Measurements from ENCODE around the gene LPAR3.

Gene LPAR3

GRCh38 chr1:84855168-84855567 is 37.8 kb downstream of the LPAR3 start:
- in situ Hi-C loops (cut with MboI; ENCODE audit: low sequenced_read_pairs, unreplicated experiment), result no loop called here
- no peak for DNase-seq (ENCODE audit: low spot score)
- TF ChIP-seq CTCF (IDR thresholded peaks at IDR 0.05; ENCODE audit: borderline replicate concordance, control extremely low read depth, extremely low read depth, insufficient read depth, missing control alignments), result no peak

- DNase-seq (ENCODE audit: low spot score), result peak; percentile 56
- in situ Hi-C loops (cut with MboI; ENCODE audit: low sequenced_read_pairs, unreplicated experiment), result no loop called here
Observed at GRCh38 chr1:84853741-84854721, 39.0 kb downstream of the LPAR3 start.

GRCh38 chr1:84851839-84852238 is 41.2 kb downstream of the LPAR3 start:
- no peak for TF ChIP-seq CTCF (IDR thresholded peaks at IDR 0.05; ENCODE audit: borderline replicate concordance, control extremely low read depth, extremely low read depth, insufficient read depth, missing control alignments)
- in situ Hi-C loops (cut with MboI; ENCODE audit: low sequenced_read_pairs, unreplicated experiment), result no loop called here
- DNase-seq (ENCODE audit: low spot score), result no peak

More at GRCh38 chr1:84853741-84854721, 39.0 kb downstream of the LPAR3 start:
- no peak for TF ChIP-seq CTCF (IDR thresholded peaks at IDR 0.05; ENCODE audit: borderline replicate concordance, control extremely low read depth, extremely low read depth, insufficient read depth, missing control alignments)

- in situ Hi-C loops (cut with MboI; ENCODE audit: low sequenced_read_pairs, unreplicated experiment), result no loop called here
- no peak for TF ChIP-seq CTCF (IDR thresholded peaks at IDR 0.05; ENCODE audit: borderline replicate concordance, control extremely low read depth, extremely low read depth, insufficient read depth, missing control alignments)
- DNase-seq (ENCODE audit: low spot score), result no peak
Observed at GRCh38 chr1:84849357-84849975, 43.5 kb downstream of the LPAR3 start.

GRCh38 chr1:84847253-84848250 is 45.5 kb downstream of the LPAR3 start:
- no peak for DNase-seq (ENCODE audit: low spot score)
- no peak for TF ChIP-seq CTCF (IDR thresholded peaks at IDR 0.05; ENCODE audit: borderline replicate concordance, control extremely low read depth, extremely low read depth, insufficient read depth, missing control alignments)
- in situ Hi-C loops (cut with MboI; ENCODE audit: low sequenced_read_pairs, unreplicated experiment), result no loop called here

DNA sequence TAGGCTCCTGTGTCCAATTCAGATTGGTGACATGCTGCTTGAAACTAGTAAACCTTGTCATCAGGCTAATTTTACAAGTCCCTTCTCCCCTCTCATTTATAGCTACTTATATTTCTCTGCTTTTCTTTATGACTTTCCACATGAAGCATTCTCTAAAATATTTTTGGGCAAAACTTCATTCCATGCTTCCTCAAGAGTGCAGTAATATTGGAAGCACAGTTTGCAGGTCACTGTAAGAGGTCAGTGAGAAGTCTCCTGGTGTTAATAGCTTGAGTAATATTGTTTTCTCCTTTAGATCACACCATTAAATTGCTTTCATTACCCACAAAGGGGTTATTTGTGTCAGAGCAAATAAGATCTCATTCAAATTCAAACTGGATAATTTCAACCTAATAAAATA is 46.6 kb downstream of the LPAR3 start:
- TF ChIP-seq CTCF (IDR thresholded peaks at IDR 0.05; ENCODE audit: borderline replicate concordance, control extremely low read depth, extremely low read depth, insufficient read depth, missing control alignments), result no peak
- no peak for DNase-seq (ENCODE audit: low spot score)
- in situ Hi-C loops (cut with MboI; ENCODE audit: low sequenced_read_pairs, unreplicated experiment), result no loop called here
